ENCODE data around the gene INCENP.

GRCh38 chr11:62131170-62131464 lies 7.3 kb downstream of the INCENP start:
- TF ChIP-seq, protein P1, sequence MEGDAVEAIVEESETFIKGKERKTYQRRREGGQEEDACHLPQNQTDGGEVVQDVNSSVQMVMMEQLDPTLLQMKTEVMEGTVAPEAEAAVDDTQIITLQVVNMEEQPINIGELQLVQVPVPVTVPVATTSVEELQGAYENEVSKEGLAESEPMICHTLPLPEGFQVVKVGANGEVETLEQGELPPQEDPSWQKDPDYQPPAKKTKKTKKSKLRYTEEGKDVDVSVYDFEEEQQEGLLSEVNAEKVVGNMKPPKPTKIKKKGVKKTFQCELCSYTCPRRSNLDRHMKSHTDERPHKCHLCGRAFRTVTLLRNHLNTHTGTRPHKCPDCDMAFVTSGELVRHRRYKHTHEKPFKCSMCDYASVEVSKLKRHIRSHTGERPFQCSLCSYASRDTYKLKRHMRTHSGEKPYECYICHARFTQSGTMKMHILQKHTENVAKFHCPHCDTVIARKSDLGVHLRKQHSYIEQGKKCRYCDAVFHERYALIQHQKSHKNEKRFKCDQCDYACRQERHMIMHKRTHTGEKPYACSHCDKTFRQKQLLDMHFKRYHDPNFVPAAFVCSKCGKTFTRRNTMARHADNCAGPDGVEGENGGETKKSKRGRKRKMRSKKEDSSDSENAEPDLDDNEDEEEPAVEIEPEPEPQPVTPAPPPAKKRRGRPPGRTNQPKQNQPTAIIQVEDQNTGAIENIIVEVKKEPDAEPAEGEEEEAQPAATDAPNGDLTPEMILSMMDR (IDR thresholded peaks at IDR 0.05), result no peak
- TF ChIP-seq EP300 (IDR thresholded peaks at IDR 0.05), result no peak
